Measurements from ENCODE around the gene NADSYN1. TPM values are rescaled to one million over a fixed set of nuclear protein-coding genes. Genes with fewer than 3 reads are reported as not detected.

Gene NADSYN1
- total RNA-seq, 1 experiment from 2014 or later = 45.1 TPM

- no peak for TF ChIP-seq ARID4B (CRISPR knock-in tag; IDR thresholded peaks at IDR 0.05; ENCODE audit: borderline replicate concordance)
These were observed 92.5 kb downstream of the NADSYN1 start (continued) for GRCh38 chr11:71545405-71545966.

- ChIA-PET CTCF (interaction anchor here (1.5 to 2.4 kb wide), 2 partner anchors 15 to 32 kb away, joined by 5 to 9 read pairs; no protein-coding TSS in a partner anchor), POLR2A (no interaction called here)
- Mint-ChIP-seq H3K27ac (no peak within 1 kb of the TSS), H3K27me3 (ENCODE audit: low read depth) (peaks cover 20% of the 10 kb centered on the region), H3K36me3 (peaks cover 9% of the 10 kb centered on the region), H3K9me3 (peaks cover 14% of the 10 kb centered on the region), H3K4me1 (peaks cover 25% of the 10 kb centered on the region), H3K4me3 (no peak within 1 kb of the TSS)
- DNase-seq (ENCODE audit: low spot score) = no peak
- TF ChIP-seq ARID4B (CRISPR knock-in tag; IDR thresholded peaks at IDR 0.05; ENCODE audit: borderline replicate concordance) (no peak), ATF3 (CRISPR knock-in tag; conservative IDR thresholded peaks at IDR 0.05) (no peak), TEAD4 (CRISPR knock-in tag; IDR thresholded peaks at IDR 0.05) (no peak), ZBTB21 (CRISPR knock-in tag; IDR thresholded peaks at IDR 0.05; ENCODE audit: borderline replicate concordance) (no peak), IRF2 (CRISPR knock-in tag; IDR thresholded peaks at IDR 0.05; ENCODE audit: borderline replicate concordance, low read depth) (no peak), SP1 (CRISPR knock-in tag; conservative IDR thresholded peaks at IDR 0.05) (no peak), ZNF416 (CRISPR knock-in tag; IDR thresholded peaks at IDR 0.05) (no peak), ZNF512 (CRISPR knock-in tag; IDR thresholded peaks at IDR 0.05; ENCODE audit: borderline replicate concordance) (no peak), NR1H2 (CRISPR knock-in tag; IDR thresholded peaks at IDR 0.05) (no peak), ZNF121 (CRISPR knock-in tag; IDR thresholded peaks at IDR 0.05) (no peak), ZNF263 (CRISPR knock-in tag; IDR thresholded peaks at IDR 0.05; ENCODE audit: low read depth) (no peak), NFYB (CRISPR knock-in tag; conservative IDR thresholded peaks at IDR 0.05; ENCODE audit: low read depth) (no peak), ELF4 (CRISPR knock-in tag; IDR thresholded peaks at IDR 0.05; ENCODE audit: low read depth) (no peak), ZNF219 (CRISPR knock-in tag; IDR thresholded peaks at IDR 0.05; ENCODE audit: borderline replicate concordance) (no peak), EMX1 (CRISPR knock-in tag; IDR thresholded peaks at IDR 0.05) (no peak), RELA (CRISPR knock-in tag; IDR thresholded peaks at IDR 0.05; ENCODE audit: borderline replicate concordance) (no peak), MYBL2 (CRISPR knock-in tag; IDR thresholded peaks at IDR 0.05) (no peak)
- no peak for ATAC-seq
These were observed 95.1 kb downstream of the NADSYN1 start, which contains the start of gene KRTAP5-9 for GRCh38 chr11:71548120-71548519. Gene KRTAP5-9, plus strand, starts transcription at chr11:71548420. Its CDS starts 238 bp downstream, at chr11:71548658.

Data from WTC11 (cell line).